GM12878 (cell line): ENCODE results near the gene DHRS9. TPM values are rescaled to one million over a fixed set of nuclear protein-coding genes. Genes with fewer than 3 reads are reported as not detected.

Experiments used
- ATAC-seq: fragments of 200-7000 bp; cut with Tn5 transposase; 3 replicates; pipeline ENCODE4 v1.9.1; 2020; ENCODE audit warnings: mild to moderate bottlenecking, moderate library complexity
- BruUV-seq: library from RNA; stranded (reverse); fragments of 400-500 nt; replicated peaks from 2 replicates; lab custom pipeline; 2021; lab: Mats Ljungman, UMichigan
- CTCF ChIA-PET: fragments of 300-600 bp; sonication (Branson Sonifier 250); formaldehyde crosslinking; extraction: SDS; loops from one replicate; lab custom pipeline; 2021; ENCODE audit warnings: inconsistent platforms; lab: Yijun Ruan, JAX
- POLR2A ChIA-PET: fragments of 350-600 bp; formaldehyde crosslinking; extraction: SDS; loops from one replicate; lab custom pipeline; 2021; ENCODE audit warnings: inconsistent platforms; lab: Charles Lee
- RAD21 ChIA-PET: fragments of 300-600 bp; sonication (Branson Sonifier 250); formaldehyde crosslinking; loops from one replicate; lab custom pipeline; 2023; ENCODE audit warnings: antibody characterized with exemption; ENCODE audit not compliant: unreplicated experiment; lab: Charles Lee
- SMC1A ChIA-PET: fragments of 300-600 bp; sonication (Branson Sonifier 250); formaldehyde crosslinking; loops from one replicate; lab custom pipeline; 2023; ENCODE audit not compliant: unreplicated experiment, uncharacterized antibody; lab: Charles Lee
- DNase-seq: peaks from one replicate; pipeline ENCODE4 v3.0.0-alpha.2; 2011; ENCODE audit warnings: low read depth, low spot score
- FAIRE-seq: peaks from 3 replicates; lab custom pipeline; 2011; peaks lifted over from hg19 to GRCh38; lab: Jason Lieb, UNC
- H2AFZ ChIP-seq: 2 replicates; pipeline ENCODE4 v1.6.0; 2011; ENCODE audit warnings: low read depth, low read length, control low read depth; ENCODE audit not compliant: control insufficient read depth
- H3K27ac ChIP-seq: 2 replicates; pipeline ENCODE4 v1.5.1; 2011; ENCODE audit warnings: control low read depth; ENCODE audit not compliant: control insufficient read depth, insufficient read depth
- H3K27me3 ChIP-seq, 2 experiments: replicated peaks in 1 of 2; 2 replicates each; pipeline versions ENCODE4 v1.6.0 to v1.6.1; 2011; ENCODE audit warnings: low read length in 1 of 2; ENCODE audit not compliant: control insufficient read depth in 2 of 2, insufficient read depth in 2 of 2
- H3K36me3 ChIP-seq, 2 experiments: 2 replicates each; pipeline ENCODE4 v1.5.1; 2011; ENCODE audit warnings: low read length in 1 of 2; ENCODE audit not compliant: control insufficient read depth in 2 of 2, insufficient read depth in 2 of 2
- H3K4me1 ChIP-seq: 2 replicates; pipeline ENCODE4 v1.6.1; 2011; ENCODE audit warnings: mild to moderate bottlenecking, low read length, moderate library complexity, mixed read lengths; ENCODE audit not compliant: control insufficient read depth, insufficient read depth
- H3K4me2 ChIP-seq: 2 replicates; pipeline ENCODE4 v1.6.0; 2011; ENCODE audit warnings: control low read depth; ENCODE audit not compliant: control insufficient read depth, insufficient read depth
- H3K4me3 ChIP-seq: fragments of 200-600 bp; sonication (generic); 2 replicates; pipeline ENCODE4 v1.5.1; 2016
- H3K79me2 ChIP-seq: 2 replicates; pipeline ENCODE4 v1.6.0; 2011; ENCODE audit warnings: low read length; ENCODE audit not compliant: control insufficient read depth, insufficient read depth
- H3K9ac ChIP-seq: 2 replicates; pipeline ENCODE4 v1.8.0; 2011; ENCODE audit warnings: low read length, control low read depth, mixed read lengths; ENCODE audit not compliant: control insufficient read depth, insufficient read depth
- H3K9me3 ChIP-seq: replicated peaks from 3 replicates; pipeline ENCODE4 v1.5.1; 2011; ENCODE audit warnings: mild to moderate bottlenecking, low read length; ENCODE audit not compliant: control insufficient read depth, insufficient read depth
- H4K20me1 ChIP-seq: 2 replicates; pipeline ENCODE4 v1.6.0; 2011; ENCODE audit not compliant: control insufficient read depth, insufficient read depth
- ATF2 ChIP-seq: IDR thresholded peaks from 2 replicates; pipeline ENCODE4 v1.6.1; 2012; ENCODE audit warnings: low read length, inconsistent platforms
- BACH1 ChIP-seq: fragments of 450-650 bp; IDR thresholded peaks from 2 replicates; pipeline ENCODE4 v1.6.1; 2017; ENCODE audit warnings: mild to moderate bottlenecking, borderline replicate concordance
- BRCA1 ChIP-seq: IDR thresholded peaks from 2 replicates; pipeline ENCODE4 v1.6.1; 2011; ENCODE audit warnings: low read depth, low read length, improper control_type of control experiment
- E2F4 ChIP-seq: IDR thresholded peaks from 2 replicates; pipeline ENCODE4 v1.6.1; 2012; ENCODE audit warnings: low read depth, low read length, improper control_type of control experiment
- ESRRA ChIP-seq: IDR thresholded peaks from 2 replicates; pipeline ENCODE4 v1.6.1; 2012; ENCODE audit warnings: mild to moderate bottlenecking, low read length, improper control_type of control experiment
- FOXK2 ChIP-seq: fragments of 450-650 bp; IDR thresholded peaks from 2 replicates; pipeline ENCODE4 v1.6.1; 2017; ENCODE audit warnings: mild to moderate bottlenecking, moderate library complexity
- GATAD2B ChIP-seq: fragments of 450-650 bp; conservative IDR thresholded peaks from 2 replicates; pipeline ENCODE4 v1.6.1; 2017; ENCODE audit warnings: low read depth, mild to moderate bottlenecking, moderate library complexity
- HDGF ChIP-seq: fragments of 450-650 bp; IDR thresholded peaks from 2 replicates; pipeline ENCODE4 v1.6.1; 2016; ENCODE audit warnings: antibody characterized with exemption
- KLF5 ChIP-seq: fragments of 450-650 bp; IDR thresholded peaks from 2 replicates; pipeline ENCODE4 v1.6.1; 2014; ENCODE audit warnings: mild to moderate bottlenecking; ENCODE audit not compliant: partially characterized antibody
- MXI1 ChIP-seq: fragments of 150-350 bp; IDR thresholded peaks from 2 replicates; pipeline ENCODE4 v1.6.1; 2011; ENCODE audit warnings: low read depth, mild to moderate bottlenecking, inconsistent platforms, low read length, improper control_type of control experiment
- NFIC ChIP-seq: IDR thresholded peaks from 2 replicates; pipeline ENCODE4 v1.6.1; 2012; ENCODE audit warnings: low read depth, mild to moderate bottlenecking, inconsistent platforms, low read length, moderate library complexity
- NFYA ChIP-seq: IDR thresholded peaks from 2 replicates; pipeline ENCODE4 v1.6.1; 2011; ENCODE audit warnings: low read depth, mild to moderate bottlenecking, low read length, improper control_type of control experiment, borderline replicate concordance
- PML ChIP-seq: IDR thresholded peaks from 2 replicates; pipeline ENCODE4 v1.6.1; 2012; ENCODE audit warnings: low read length, inconsistent platforms
- RFX5 ChIP-seq: IDR thresholded peaks from 2 replicates; pipeline ENCODE4 v1.6.1; 2011; ENCODE audit warnings: low read depth, low read length, improper control_type of control experiment
- SMC3 ChIP-seq: IDR thresholded peaks from 2 replicates; pipeline ENCODE4 v1.6.1; 2011; ENCODE audit warnings: low read length, improper control_type of control experiment, borderline replicate concordance
- TBL1XR1 ChIP-seq: IDR thresholded peaks from 2 replicates; pipeline ENCODE4 v1.6.1; 2012; ENCODE audit warnings: low read depth, low read length, improper control_type of control experiment
- USF1 ChIP-seq: IDR thresholded peaks from 2 replicates; pipeline ENCODE4 v1.6.1; 2011; ENCODE audit warnings: borderline replicate concordance, low read depth, mild to moderate bottlenecking, moderate library complexity, mixed read lengths, low read length; ENCODE audit not compliant: insufficient read depth; ENCODE audit errors: extremely low read length
- ZNF217 ChIP-seq: fragments of 450-650 bp; IDR thresholded peaks from 2 replicates; pipeline ENCODE4 v1.6.1; 2017; ENCODE audit warnings: antibody characterized with exemption, mild to moderate bottlenecking
- ZNF384 ChIP-seq: IDR thresholded peaks from 2 replicates; pipeline ENCODE4 v1.6.1; 2012; ENCODE audit warnings: low read depth, mild to moderate bottlenecking, low read length, improper control_type of control experiment, borderline replicate concordance
- ZZZ3 ChIP-seq: IDR thresholded peaks from 2 replicates; pipeline ENCODE4 v1.6.1; 2011; ENCODE audit warnings: low read depth; ENCODE audit not compliant: control insufficient read depth, insufficient read length
- WGBS: methylation state at CpG from one replicate; pipeline ENCODE4 v1.1.6; 2016; ENCODE audit warnings: low lambda C conversion rate; ENCODE audit not compliant: insufficient replicate concordance, insufficient coverage; ENCODE audit errors: missing lambda C conversion rate; 5-methylcytosine and 5-hydroxymethylcytosine counted together
- in situ Hi-C: fragments of 300-500 bp; cut with MboI; formaldehyde crosslinking; loops from 9 replicates; pipeline ENCODE4 v1.14.3; 2018; ENCODE audit warnings: mixed read lengths
- intact Hi-C: fragments of 100-400 bp; cut with micrococcal nuclease; formaldehyde crosslinking; loops from one replicate; pipeline ENCODE4 v1.14.2; 2022; ENCODE audit not compliant: unreplicated experiment
- polyA plus RNA-seq, 11 experiments: library from polyadenylated mRNA; depleted of rRNA in 4 of 11; unstranded in 6 of 11; stranded (reverse) in 5 of 11; fragments of >200 nt; fragmentation: Nextera tagmentation in 4 of 11; fragmentation: Illumina TruSeq in 1 of 11; extraction: Ambion mirVana in 4 of 11; extraction: Trizol in 1 of 11; gene quantifications; 1 replicate in 1 of 11; 2 replicates in 10 of 11; pipeline versions ENCODE4 v1.2.1 to v1.2.3, GENCODE V29; 2011 to 2016; ENCODE audit warnings: inconsistent platforms in 2 of 11, missing spikeins in 2 of 11, low read depth in 1 of 11
- total RNA-seq, 4 experiments: library from RNA; depleted of rRNA in 3 of 4; stranded (reverse); fragments of >200 nt in 3 of 4; fragmentation: Illumina TruSeq in 1 of 4; extraction: Trizol in 1 of 4; gene quantifications; 2 replicates each; pipeline versions ENCODE4 v1.2.1 to v1.2.3, GENCODE V29; 2013 to 2021

The DHRS9 gene
- total and polyA plus RNA-seq, 10 of the 15 experiments (the other 5 are each of a cell fraction or from before 2014, with no cell fraction given): 0.09 to 0.34 (median 0.13) TPM; not detected in 5

GRCh38 chr2:169065422-169065821 is 3.9 kb upstream of the DHRS9 start:
- H4K20me1 ChIP-seq: no peaks in the 10 kb centered on the region
- BruUV-seq: no TSS peak
- RAD21 ChIA-PET: no interaction called here
- no peak overlapping the region for H2AFZ ChIP-seq
- no peaks in the 10 kb centered on the region; a peak in 1 of 4 replicates for H3K27me3 ChIP-seq
- intact Hi-C loops (no loop called here), in situ Hi-C loops (no loop called here)
- no peak overlapping the region for H3K4me3 ChIP-seq
- H3K4me1 ChIP-seq: no peaks in the 10 kb centered on the region
- DNase-seq (no peak), FAIRE-seq (no peak), ATAC-seq (no peak)
- SMC1A ChIA-PET: no interaction called here
- H3K27ac ChIP-seq: no peak overlapping the region
- no peaks in the 10 kb centered on the region for H3K79me2 ChIP-seq
- no peaks in the 10 kb centered on the region for H3K36me3 ChIP-seq
- WGBS: 0% methylated on average over 1 of the region's 1 CpG
- TF ChIP-seq ZNF217 (no peak), NFYA (no peak), USF1 (no peak), E2F4 (no peak), ZNF384 (no peak), ESRRA (no peak), BRCA1 (no peak), BACH1 (no peak), MXI1 (no peak), RFX5 (no peak), KLF5 (no peak), HDGF (no peak), GATAD2B (no peak), FOXK2 (no peak), PML (no peak), TBL1XR1 (no peak), SMC3 (no peak), ZZZ3 (no peak), NFIC (no peak), ATF2 (no peak)
- no peak overlapping the region for H3K9ac ChIP-seq
- no peak overlapping the region for H3K4me2 ChIP-seq
- no peaks in the 10 kb centered on the region for H3K9me3 ChIP-seq
- CTCF ChIA-PET: interaction anchor here (0.7 to 1.4 kb wide), 3 partner anchors 46 to 415 kb away, joined by 3 read pairs; no protein-coding TSS in a partner anchor
- POLR2A ChIA-PET: interaction anchor here (0.6 kb wide), 1 partner anchor 72 kb away, joined by 3 read pairs; no protein-coding TSS in a partner anchor
